HG03280 (cell line): ENCODE data around the gene ARFGEF2.
"Not testable (repeated sequence)": the region's sequence is repeated elsewhere in the genome, so short reads cannot be mapped to it uniquely, and the experiment has no call there.

ENCODE experiments used
- ATAC-seq: cut with Tn5 transposase; IDR thresholded peaks from one replicate; pipeline ENCODE4 v1.9.1; 2021; ENCODE audit warnings: mild to moderate bottlenecking, moderate library complexity; ENCODE audit not compliant: unreplicated experiment

The ARFGEF2 gene

DNA sequence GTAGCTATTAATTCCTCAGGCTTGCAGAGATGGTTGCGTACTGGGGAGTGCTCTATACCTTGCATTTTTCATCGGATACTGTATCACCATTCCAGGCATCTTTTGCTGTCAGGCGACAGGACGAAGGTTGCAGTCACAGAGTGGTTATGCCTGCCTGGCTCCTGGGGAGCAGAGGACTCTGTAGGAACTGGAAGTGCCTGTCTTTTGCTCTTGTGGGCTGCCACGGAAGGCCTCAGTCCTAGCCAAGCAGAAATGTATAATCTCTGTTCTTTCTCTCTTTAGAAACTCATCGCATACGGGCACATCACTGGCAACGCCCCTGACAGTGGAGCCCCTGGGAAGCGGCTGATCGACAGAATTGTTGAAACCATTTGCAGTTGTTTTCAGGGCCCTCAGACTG is 29.5 kb downstream of the ARFGEF2 start:
- ATAC-seq: no peak

DNA sequence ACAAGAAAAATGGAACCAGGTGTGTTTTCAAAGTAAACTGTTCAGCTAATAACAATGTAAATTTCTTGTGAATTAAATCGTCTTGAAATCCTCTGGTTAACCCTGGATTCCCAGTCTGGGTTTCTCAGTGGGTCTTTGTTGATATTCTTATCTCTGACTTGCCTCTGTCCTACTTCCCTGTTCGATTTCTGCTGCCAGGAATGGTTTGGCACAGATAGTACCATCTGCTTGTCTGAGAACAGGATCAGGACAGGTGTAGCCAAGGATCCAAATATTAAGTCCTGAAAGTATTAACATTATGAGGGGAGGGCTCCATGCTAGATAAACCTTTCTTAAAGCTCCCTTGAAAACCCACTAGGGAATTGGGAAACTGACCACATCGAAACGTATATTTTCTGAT is 30.1 kb downstream of the ARFGEF2 start:
- no peak for ATAC-seq

DNA sequence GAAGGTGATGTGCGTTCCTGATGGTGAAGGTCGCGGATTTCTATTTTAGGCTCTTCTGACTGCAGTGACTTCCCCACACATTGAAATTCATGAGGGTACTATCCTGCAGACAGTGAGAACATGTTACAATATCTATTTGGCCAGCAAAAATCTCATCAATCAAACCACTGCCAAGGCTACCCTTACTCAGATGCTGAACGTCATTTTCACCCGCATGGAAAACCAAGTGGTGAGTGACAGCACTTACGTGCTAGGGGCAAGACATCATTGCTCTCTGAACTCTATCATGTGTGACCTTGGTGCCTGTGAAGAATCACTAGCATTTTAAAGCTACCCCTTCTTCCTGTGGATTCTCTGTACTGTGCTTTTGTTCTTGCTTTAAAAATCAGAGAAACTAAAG is 31.1 kb downstream of the ARFGEF2 start:
- no peak for ATAC-seq

DNA sequence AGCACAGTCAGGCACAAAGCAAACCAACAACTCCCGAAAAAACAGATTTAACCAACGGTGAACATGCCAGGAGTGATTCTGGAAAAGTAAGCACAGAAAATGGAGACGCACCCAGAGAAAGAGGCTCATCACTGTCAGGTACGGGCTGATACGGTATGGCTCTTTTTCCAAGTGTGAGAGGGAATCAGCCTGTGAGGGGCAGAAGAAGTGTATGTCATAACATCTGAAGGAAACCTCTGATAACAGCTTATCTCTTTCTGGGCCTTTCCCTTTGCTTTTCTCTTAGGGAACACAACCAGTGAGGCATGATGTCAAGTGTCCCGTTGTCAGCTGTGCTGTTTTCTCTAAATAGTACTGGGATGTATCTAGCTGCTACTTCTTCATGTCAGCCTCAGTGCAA is 32.1 kb downstream of the ARFGEF2 start:
- no peak for ATAC-seq

DNA sequence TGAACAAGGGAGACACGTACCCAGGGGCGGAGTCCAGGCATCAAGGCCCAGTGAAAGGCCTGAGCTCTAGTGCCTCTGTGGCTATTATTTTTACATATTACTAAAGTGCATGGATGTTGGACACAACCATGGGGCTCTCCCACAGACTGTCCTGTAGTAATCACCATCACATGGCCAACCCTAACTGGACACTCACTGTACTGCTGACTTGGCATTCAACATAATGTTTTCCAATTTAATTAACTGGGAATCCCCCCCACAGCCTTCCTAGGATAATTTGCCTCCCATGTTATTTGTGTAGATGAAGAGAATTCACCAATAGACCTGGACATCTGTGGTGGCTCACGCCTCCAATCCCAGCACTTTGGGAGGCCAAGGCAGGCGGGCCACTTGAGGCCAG is 34.5 kb downstream of the ARFGEF2 start:
- ATAC-seq: no peak

DNA sequence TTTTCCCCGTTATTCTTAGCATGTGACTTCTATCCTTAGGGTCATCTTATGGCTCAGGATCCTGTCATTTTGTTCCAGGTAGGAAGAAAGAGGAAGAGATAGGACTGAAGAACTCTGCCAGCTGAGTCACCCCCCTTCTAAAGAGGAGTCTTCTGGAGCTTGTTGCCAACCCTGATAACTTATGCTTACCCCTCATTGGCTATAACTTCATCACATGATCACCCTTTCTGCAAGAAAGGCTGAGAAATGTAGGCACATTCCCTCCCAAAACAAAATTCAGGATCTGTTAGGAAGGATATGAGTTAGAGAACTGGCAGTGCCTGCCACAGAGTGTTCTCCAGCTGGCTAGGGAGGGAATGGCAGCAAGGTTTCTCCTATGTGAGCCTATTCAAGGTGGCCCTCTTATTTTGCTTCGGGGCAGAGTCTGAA is 35.6 kb downstream of the ARFGEF2 start:
- no peak for ATAC-seq

DNA sequence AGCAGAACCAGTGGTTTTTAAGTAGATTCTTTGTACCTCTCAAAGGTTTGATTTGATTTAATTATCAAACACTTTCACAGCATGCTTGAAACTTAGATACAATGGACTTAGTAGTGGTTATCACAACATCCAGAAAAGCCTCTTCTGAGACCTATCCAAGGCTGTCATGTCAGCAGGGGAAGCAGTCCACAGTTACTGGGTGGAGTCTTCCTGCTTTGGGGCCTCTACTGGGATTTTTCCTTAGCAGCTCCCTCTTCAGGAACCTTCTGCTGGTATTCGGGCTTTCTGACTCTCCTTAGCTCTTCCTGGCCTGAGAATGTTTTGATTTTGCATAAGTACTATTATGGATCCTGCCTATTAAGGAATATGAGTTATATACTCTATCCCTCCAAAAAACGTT is 36.0 kb downstream of the ARFGEF2 start:
- no peak for ATAC-seq

DNA sequence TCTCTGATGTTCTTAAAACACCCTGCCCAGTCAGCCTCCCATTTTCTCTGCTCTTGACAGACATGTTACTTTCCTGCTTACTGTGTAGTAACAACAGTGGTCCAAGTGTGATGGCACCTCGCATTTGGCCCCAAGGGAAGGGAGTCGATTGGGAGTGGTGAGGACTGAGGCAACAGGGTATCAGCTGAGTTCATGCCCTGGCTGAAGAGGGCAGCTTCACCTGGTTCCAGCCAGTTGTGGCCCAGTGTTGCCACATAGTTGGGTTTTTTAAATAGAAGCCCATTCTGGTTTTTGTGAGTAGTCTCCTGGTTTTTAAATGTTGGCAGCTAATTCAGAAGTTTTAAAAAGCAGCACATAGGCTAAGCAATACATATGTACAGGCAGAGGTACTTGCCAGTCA is 37.2 kb downstream of the ARFGEF2 start:
- no peak for ATAC-seq

DNA sequence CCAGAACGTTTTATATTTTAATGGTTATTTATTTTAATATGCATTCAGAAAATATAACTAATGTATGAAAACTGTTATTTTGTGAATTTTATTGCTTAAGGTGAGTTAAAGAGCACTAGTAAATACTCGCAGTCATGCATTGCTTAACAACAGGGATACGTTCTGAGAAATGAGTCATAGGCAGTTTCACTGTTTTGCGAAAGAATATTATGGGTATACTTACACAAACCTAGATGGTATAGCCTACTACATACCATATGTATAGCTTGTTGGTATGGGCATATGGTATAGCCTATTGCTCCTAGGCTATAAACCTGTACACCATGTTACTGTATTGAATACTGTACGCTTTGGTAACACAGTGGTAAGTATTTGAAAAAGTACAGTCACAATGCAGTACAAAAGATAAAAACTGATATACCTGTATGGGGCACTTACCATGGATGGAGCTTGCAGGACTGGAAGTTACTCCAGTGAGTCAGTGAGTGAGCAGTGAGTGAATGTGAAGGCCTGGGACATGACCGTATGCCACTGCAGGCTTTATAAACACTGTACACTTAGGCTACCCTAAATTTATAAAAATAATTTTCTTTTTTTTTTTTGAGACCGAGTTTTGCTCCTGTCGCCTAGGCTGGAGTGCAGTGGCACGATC is 38.5 kb downstream of the ARFGEF2 start:
- ATAC-seq: no peak

DNA sequence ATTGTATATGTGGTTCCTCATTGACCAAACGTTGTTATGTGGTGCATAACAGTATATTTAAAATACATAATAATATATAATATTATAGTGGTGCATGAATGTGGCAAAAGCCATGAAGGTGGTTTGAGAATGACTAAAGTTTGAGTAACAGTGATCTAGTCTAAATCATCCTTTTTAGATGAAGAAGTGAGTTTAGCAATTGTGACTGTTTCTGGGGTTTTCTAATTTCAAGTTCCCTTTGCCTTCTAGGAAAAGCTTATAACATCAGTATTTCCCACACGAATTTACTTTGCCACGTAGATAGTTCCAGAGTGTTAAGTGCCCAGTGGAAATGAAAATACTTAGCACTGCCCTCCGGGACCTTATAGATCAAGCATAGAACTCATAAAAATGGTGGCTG is 40.9 kb downstream of the ARFGEF2 start:
- ATAC-seq: no peak

DNA sequence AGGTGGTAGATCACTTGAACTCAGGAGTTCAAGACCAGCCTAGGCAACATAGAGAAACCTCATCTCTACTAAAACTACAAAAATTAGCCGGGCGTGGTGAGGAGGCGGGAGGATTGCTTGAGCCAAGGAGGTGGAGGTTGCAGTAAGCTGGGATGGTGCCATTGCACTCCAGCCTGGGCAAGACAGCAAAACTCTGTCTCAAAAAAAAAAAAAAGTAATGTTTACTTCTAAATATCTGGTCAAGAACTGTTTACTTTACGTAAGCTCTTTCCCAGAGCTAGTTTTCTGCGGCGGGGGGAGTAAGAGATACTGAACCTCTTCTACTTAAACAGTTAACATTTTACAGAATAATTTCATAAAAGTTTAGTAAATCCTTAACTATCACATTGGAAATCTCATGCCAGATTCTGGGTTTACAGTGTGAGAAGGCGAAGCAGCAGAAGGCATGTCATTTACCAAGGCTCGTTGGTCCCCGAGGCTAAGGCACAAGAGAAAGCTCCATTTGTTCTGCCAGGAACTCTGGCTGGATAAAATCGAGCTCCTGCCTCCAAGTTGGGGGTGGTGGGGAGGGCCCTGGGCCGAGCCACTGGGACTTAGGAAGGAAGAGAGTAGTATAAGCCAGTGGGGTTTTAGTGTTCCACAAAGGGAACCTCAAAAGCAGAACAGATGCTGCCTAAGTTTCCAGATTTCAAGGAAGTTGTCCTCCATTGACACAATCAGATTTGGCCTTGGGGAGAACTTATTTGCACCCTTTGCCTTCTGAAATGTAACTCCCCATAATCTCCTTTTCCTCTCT is 41.7 kb downstream of the ARFGEF2 start:
- ATAC-seq: no peak

DNA sequence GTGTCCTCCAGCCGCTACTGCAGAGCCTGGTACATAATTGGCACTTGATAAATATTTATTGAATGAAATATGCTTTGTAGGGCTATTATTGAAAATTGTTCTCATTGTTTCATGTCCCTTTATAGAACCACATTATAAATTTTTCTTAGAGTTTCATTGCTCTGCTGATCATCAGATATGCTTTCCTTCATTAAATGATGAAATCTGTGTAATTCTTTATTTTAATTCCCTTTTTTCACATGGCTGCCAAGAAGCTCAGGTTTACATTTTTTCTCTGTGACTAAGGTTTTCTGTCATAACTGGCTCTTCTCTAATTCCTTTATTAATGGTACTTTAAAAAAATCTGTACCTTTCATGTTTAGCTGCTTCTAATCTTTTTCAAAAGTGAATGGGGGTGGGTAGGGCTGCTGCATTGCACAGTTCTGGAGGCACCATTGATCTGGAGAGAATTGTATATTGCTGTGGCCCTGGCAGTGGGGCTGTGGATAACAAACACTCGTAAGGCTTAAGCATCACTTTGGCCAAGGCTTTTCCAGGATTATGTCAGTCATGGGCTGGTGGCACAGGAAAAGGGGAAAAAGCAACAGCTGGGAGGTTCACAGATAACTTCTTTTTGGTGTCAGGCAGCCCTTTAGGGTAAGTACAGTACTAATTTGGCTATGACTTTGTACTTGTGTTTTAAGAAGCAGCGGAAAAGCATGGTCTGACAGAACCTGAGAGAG is 43.8 kb downstream of the ARFGEF2 start:
- no peak for ATAC-seq

DNA sequence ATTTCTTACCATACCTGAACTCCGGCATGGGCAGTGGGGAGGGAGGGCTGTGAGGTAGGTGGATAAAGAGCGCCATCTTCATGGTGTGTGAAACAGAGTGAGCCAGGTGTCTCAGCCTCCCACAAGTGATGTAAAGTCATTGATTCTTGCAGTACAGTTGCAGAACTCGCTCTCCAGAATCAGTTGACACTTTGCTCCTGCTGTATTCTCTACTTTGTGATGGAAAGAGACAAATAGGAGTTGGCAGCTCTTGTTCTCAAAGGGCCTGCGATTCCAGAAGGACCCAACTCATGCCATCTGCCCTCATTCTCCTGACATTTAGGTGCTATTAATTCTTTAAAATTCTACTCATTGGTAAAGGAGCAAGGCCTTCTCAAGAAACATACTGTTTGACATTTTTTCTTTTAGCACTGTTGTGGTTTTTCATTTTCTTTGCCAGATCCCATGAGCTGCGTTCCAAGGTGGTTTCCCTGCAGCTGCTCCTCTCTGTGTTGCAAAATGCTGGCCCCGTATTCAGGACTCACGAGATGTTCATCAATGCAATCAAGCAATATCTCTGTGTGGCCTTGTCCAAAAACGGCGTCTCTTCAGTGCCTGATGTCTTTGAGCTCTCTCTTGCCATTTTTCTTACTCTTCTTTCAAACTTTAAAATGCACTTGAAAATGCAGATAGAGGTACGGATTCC is 49.3 kb downstream of the ARFGEF2 start:
- no peak for ATAC-seq

DNA sequence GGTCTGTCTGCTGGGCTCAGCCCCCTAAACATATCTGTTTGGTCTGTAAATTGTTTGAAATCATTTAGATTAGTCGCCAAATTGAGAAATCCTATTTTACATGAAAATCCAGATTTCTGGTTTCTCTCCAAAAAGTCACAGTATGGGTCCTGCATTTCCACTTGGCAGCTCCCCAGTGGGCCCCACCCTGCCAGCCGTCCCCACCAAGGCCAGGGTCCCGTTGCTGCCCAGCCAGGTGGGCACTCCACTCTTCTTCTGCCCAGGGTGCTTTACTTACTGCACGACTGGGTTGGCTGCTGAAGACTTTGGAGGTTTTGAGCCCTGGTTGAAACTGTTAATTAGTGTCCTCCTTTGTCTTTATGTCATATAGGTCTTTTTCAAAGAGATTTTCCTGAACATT is 50.4 kb downstream of the ARFGEF2 start:
- ATAC-seq: no peak

DNA sequence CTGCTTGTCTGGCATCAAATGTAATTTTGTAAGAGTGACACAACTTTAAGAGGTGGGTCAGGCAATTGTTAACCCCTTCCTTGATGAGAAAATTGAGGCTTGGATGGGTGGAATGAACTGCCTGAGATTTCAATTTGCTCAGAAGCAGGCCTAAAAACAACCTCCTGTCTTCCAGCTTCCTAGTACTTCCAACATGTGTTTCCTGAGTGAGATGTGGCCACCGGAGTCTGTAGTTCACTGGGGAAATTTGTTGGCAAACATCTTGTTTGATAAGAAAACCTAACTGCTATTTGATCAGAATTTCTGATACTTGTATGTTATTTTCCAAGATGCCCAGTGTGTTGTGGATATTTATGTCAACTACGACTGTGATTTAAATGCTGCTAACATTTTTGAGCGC is 51.3 kb downstream of the ARFGEF2 start:
- no peak for ATAC-seq

DNA sequence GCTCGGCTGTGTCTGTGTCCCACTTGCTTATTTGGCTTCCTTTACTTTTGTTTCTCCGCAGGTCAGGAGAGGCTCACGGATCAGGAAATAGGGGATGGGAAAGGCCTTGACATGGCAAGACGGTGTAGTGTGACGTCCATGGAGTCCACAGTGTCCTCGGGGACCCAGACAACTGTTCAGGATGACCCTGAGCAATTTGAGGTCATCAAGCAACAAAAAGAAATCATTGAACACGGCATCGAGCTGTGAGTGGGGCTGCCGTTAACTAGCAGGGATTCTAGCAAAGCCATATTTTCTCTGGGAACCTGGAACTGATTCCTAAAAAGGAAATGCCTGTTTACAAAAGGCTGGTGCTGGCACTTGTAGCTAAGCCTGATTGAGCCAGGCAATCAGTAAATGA is 54.4 kb downstream of the ARFGEF2 start:
- ATAC-seq: no peak

DNA sequence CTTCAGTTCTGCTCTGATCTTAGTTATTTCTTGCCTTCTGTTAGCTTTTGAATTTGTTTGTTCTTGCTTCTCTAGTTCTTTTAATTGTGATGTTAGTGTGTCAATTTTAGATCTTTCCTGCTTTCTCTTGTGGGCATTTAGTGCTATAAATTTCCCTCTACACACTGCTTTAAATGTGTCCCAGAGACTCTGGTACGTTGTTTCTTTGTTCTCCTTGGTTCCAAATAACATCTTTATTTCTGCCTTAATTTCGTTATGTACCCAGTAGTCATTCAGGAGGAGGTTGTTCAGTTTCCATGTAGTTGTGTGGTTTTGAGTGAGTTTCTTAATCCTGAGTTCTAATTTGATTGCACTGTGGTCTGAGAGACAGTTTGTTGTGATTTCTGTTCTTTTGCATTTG is 58.5 kb downstream of the ARFGEF2 start:
- ATAC-seq: not testable (repeated sequence)

DNA sequence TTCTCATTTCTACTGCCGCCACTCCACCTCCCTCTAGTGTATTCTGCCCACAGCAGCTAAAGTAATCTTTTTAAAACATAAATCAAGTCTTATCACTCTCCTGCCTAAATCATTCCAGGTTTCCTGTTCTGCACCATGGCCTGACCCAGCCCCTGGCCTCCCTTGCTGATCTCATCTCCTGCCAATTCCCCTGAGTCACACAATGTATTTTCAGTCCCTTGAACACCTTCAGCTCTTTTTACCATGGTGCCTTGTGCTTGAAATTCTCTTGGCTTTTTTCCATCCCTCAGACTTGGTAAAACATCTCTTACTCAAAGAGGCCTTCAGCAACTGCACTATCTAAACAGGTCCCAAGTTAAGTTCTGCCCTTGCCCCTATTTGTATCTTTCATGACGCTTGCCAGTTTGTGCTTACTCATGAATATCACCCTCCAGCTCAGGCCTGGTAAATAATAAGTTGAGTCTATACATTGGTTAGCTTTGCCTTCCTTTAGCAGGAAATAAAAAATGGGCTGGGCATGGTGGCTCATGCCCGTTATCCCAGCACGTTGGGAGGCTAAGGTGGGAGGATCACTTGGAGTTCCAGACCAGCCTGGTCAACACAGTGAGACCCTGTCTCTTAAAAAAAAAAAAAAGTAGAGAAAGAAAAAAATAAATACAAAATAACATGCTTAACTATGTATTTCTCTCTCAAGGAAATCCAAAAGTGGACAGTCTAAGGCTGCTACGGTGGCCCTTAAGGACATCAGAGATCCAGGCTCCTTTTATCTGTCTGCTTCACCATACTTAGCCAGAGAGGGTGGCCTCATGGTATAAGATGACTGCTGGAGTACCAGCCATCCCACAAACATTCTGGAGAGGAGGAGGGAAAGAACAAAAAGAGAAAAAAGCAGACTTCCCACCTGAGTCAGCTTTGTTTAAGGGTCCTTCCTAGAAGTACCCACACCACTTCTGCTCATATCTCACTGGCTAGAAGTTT is 62.2 kb downstream of the ARFGEF2 start:
- no peak for ATAC-seq

DNA sequence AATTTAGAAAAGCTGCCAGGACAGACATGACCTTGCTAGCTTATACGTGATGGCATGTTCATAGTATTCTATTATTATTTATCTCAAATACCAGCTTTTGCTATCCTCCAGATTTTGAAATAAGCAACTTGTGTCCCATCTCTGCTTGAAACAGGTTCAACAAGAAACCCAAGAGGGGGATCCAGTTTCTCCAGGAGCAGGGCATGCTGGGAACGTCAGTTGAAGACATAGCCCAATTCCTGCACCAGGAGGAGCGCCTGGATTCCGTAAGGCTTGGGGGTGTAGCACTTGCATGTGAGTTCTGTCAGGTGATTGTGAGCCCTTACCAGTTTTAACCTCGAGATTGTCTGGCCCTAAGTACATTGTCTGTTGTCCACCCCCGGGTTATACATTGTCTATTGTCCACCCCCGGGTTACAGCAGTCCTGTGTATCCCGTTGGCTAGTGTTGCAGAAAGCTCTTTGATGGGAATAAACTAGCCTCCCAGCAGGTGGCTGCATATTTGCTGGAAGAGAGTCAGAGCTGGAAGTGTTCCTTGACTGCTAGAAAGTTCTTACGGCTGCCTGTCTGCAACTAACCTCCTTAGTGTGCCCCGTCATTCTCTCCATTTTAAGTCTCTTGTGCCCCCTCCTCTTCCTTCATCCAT is 63.2 kb downstream of the ARFGEF2 start:
- no peak for ATAC-seq

DNA sequence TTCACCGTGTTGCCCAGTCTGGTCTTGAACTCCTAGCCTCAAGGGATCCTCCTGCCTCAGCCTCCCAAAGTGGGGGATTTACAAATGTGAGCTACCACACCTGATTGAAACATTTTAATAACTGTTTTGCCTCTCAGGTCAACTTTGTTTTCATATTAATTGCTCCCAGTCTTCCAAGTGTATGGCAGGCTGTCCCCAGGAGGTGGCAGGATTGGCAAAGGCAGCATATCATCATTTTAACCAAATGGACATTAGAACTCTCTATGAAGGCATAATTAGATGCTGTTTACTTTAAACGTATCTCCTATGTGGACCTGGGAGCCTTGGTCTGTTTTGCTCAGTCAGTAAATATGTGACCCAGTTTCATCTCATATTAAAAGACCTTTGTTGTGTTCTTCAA is 65.4 kb downstream of the ARFGEF2 start:
- ATAC-seq: no peak
